Neural cell (in vitro differentiated cells): ENCODE measurements around the gene MPP3. TPM values are rescaled to one million over a fixed set of nuclear protein-coding genes. Genes with fewer than 3 reads are reported as not detected.

ENCODE experiments used
- H2AFZ ChIP-seq: fragments of 200-600, 300-800 bp; sonication (generic), shearing (Covaris generic); 2 replicates; pipeline ENCODE4 v1.6.0; 2014; ENCODE audit warnings: low read depth, mild to moderate bottlenecking, antibody characterized with exemption, low read length, moderate library complexity
- H3F3A ChIP-seq: fragments of 200-600 bp; shearing (Covaris generic); 2 replicates; pipeline ENCODE4 v1.6.1; 2016; ENCODE audit warnings: mild to moderate bottlenecking, moderate library complexity, mixed read lengths, antibody characterized with exemption, low read length; ENCODE audit not compliant: insufficient read depth, poor library complexity, severe bottlenecking
- H3K27ac ChIP-seq: fragments of 200-600, 300-800 bp; sonication (generic), shearing (Covaris generic); 2 replicates; pipeline ENCODE4 v1.5.1; 2014; ENCODE audit warnings: mild to moderate bottlenecking, low read length, moderate library complexity
- H3K27me3 ChIP-seq: fragments of 300-800, 200-600 bp; sonication (generic), shearing (Covaris generic); 2 replicates; pipeline ENCODE4 v1.6.0; 2014; ENCODE audit warnings: mild to moderate bottlenecking, low read depth, low read length, moderate library complexity; ENCODE audit not compliant: insufficient read depth
- H3K36me3 ChIP-seq: fragments of 300-800, 200-600 bp; sonication (generic), shearing (Covaris generic); 2 replicates; pipeline ENCODE4 v1.5.1; 2014; ENCODE audit warnings: mild to moderate bottlenecking, antibody characterized with exemption, low read length, moderate library complexity; ENCODE audit not compliant: insufficient read depth
- H3K4me2 ChIP-seq: fragments of 300-800, 200-600 bp; sonication (generic), shearing (Covaris generic); 2 replicates; pipeline ENCODE4 v1.6.0; 2014; ENCODE audit warnings: mild to moderate bottlenecking, low read length
- H3K4me3 ChIP-seq: fragments of 300-800, 200-600 bp; sonication (generic), shearing (Covaris generic); 2 replicates; pipeline ENCODE4 v1.5.1; 2014; ENCODE audit warnings: mild to moderate bottlenecking, low read length, moderate library complexity
- H3K79me2 ChIP-seq: fragments of 200-600 bp; shearing (Covaris generic); replicated peaks from 2 replicates; pipeline ENCODE4 v1.6.0; 2014; ENCODE audit warnings: mild to moderate bottlenecking, low read length, moderate library complexity; ENCODE audit not compliant: insufficient read depth
- H3K9ac ChIP-seq: fragments of 300-800, 200-600 bp; sonication (generic), shearing (Covaris generic); 2 replicates; pipeline ENCODE4 v1.6.1; 2016; ENCODE audit warnings: mild to moderate bottlenecking, low read length, mixed read lengths
- H3K9me2 ChIP-seq: fragments of 200-600 bp; shearing (Covaris generic); 2 replicates; pipeline ENCODE4 v1.6.1; 2016; ENCODE audit warnings: mild to moderate bottlenecking, low read length, mixed read lengths; ENCODE audit not compliant: insufficient read depth
- H3K9me3 ChIP-seq: fragments of 200-600, 300-800 bp; sonication (generic), shearing (Covaris generic); 2 replicates; pipeline ENCODE4 v1.6.1; 2016; ENCODE audit warnings: mild to moderate bottlenecking, mixed run types, low read length, moderate library complexity, mixed read lengths
- H4K20me1 ChIP-seq: fragments of 200-600 bp; shearing (Covaris generic); 2 replicates; pipeline ENCODE4 v1.6.1; 2016; ENCODE audit warnings: mild to moderate bottlenecking, mixed run types; ENCODE audit not compliant: insufficient read depth
- CTCF ChIP-seq: fragments of 450-650 bp; IDR thresholded peaks from 2 replicates; pipeline ENCODE4 v1.5.1; 2014; ENCODE audit warnings: antibody characterized with exemption, mild to moderate bottlenecking, moderate library complexity; ENCODE audit not compliant: poor library complexity, severe bottlenecking
- EP300 ChIP-seq: fragments of 450-650 bp; conservative IDR thresholded peaks from 2 replicates; pipeline ENCODE4 v1.6.1; 2014; ENCODE audit warnings: antibody characterized with exemption, mild to moderate bottlenecking, moderate library complexity; ENCODE audit not compliant: poor library complexity, severe bottlenecking
- EZH2 ChIP-seq: fragments of 200-600, 300-800 bp; shearing (Covaris generic), sonication (generic); IDR thresholded peaks from 2 replicates; pipeline ENCODE4 v1.6.1; 2014; ENCODE audit warnings: antibody characterized with exemption, low read length, borderline replicate concordance, mild to moderate bottlenecking; ENCODE audit not compliant: insufficient read depth, poor library complexity, severe bottlenecking
- MXI1 ChIP-seq: fragments of 450-650 bp; conservative IDR thresholded peaks from 2 replicates; pipeline ENCODE4 v1.6.1; 2014; ENCODE audit warnings: antibody characterized with exemption, mild to moderate bottlenecking; ENCODE audit not compliant: poor library complexity, severe bottlenecking
- POLR2AphosphoS5 ChIP-seq: IDR thresholded peaks from 2 replicates; pipeline ENCODE4 v1.6.1; 2012
- RAD21 ChIP-seq: fragments of 450-650 bp; conservative IDR thresholded peaks from 2 replicates; pipeline ENCODE4 v1.6.1; 2014; ENCODE audit warnings: antibody characterized with exemption, mild to moderate bottlenecking, moderate library complexity
- REST ChIP-seq: IDR thresholded peaks from 2 replicates; pipeline ENCODE4 v1.6.1; 2012; ENCODE audit warnings: borderline replicate concordance
- SMC3 ChIP-seq: fragments of 450-650 bp; conservative IDR thresholded peaks from 2 replicates; pipeline ENCODE4 v1.6.1; 2014; ENCODE audit warnings: antibody characterized with exemption, mild to moderate bottlenecking, moderate library complexity; ENCODE audit not compliant: poor library complexity
- TAF1 ChIP-seq: IDR thresholded peaks from 2 replicates; pipeline ENCODE4 v1.6.1; 2012; ENCODE audit warnings: low read depth
- polyA plus RNA-seq: library from polyadenylated mRNA; depleted of rRNA; stranded (reverse); fragments of >200 nt; gene quantifications from 2 replicates; pipeline ENCODE4 v1.2.3, GENCODE V29; 2014

MPP3 gene
- polyA plus RNA-seq, 1 donor from 2014 or later: 48.1 TPM

DNA sequence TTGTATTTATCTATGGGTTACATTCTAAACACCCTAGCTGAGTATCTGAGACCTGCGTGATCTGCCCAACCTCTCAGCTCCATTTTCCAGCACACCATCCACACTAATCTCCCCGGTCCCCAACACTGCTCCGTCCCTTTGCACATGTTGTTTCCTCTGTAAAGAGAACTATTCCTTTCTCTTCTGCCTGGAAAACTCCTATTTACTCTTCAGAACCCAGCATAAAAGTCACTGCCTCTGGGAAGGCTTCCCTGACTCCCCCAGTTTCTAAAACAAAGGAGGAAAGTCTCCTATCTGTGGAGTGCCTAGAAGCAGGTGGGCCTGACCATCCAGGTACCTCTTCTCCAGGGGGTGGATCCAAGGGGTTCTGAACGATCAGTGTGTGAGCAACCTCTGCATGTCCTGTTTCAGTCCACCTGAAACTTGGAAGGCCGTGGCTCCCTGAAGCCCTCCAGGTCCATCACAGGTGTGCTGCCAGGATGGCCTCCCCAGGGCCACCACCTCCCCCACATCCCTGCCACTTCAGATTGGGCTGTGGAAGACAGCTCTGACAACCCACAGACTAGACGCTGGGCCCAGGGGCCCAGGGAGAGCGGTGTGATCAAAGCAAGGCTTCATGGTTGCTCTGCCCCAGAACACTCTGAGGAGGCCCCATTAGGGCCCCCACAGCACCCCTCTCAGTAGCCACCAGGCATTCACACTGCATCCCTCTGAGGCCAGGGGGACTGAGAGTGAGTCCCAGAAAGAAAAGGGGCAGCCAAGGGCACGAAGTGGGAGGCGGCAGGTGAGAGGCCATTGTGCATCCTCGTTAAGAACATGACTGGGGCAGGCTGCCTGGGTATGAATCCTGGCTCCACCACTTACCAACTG, 20.3 kb downstream of the MPP3 start:
- Histone ChIP-seq H3K4me3 (no peak overlapping the region), H4K20me1 (no peaks in the 10 kb centered on the region), H3K27me3 (no peaks in the 10 kb centered on the region), H3K9ac (no peak overlapping the region), H3K9me3 (no peaks in the 10 kb centered on the region), H3K79me2 (no peaks in the 10 kb centered on the region), H3K9me2 (no peaks in the 10 kb centered on the region), H2AFZ (no peak overlapping the region), H3K36me3 (peaks cover 5% of the 10 kb centered on the region), H3K4me2 (no peak overlapping the region), H3F3A (no peaks in the 10 kb centered on the region), H3K27ac (no peak overlapping the region)
- TF ChIP-seq POLR2AphosphoS5: no peak
- TF ChIP-seq MXI1: no peak
- no peak for TF ChIP-seq RAD21
- no peak for TF ChIP-seq EZH2
- TF ChIP-seq REST: no peak
- no peak for TF ChIP-seq EP300
- no peak for TF ChIP-seq CTCF
- TF ChIP-seq SMC3: no peak

GRCh38 chr17:43810823-43811222, 22.1 kb downstream of the MPP3 start:
- TF ChIP-seq EP300 (no peak), EZH2 (no peak), SMC3 (no peak), CTCF (no peak), RAD21 (no peak), MXI1 (no peak), POLR2AphosphoS5 (no peak), TAF1 (no peak), REST (no peak)
- Histone ChIP-seq H2AFZ (no peak overlapping the region), H4K20me1 (no peaks in the 10 kb centered on the region), H3K9me2 (no peaks in the 10 kb centered on the region), H3K4me2 (no peak overlapping the region), H3K27me3 (no peaks in the 10 kb centered on the region), H3K4me3 (no peak overlapping the region), H3K36me3 (peaks cover 5% of the 10 kb centered on the region), H3F3A (no peaks in the 10 kb centered on the region), H3K9ac (no peak overlapping the region), H3K9me3 (no peaks in the 10 kb centered on the region), H3K79me2 (no peaks in the 10 kb centered on the region), H3K27ac (no peak overlapping the region)
